WTC11 (cell line): Measurements from ENCODE around the gene COPB2. TPM values are rescaled to one million over a fixed set of nuclear protein-coding genes. Genes with fewer than 3 reads are reported as not detected.

Experiments
- ATAC-seq: fragments of 200-7000 bp; cut with Tn5 transposase; 2 replicates; pipeline ENCODE4 v1.10.0; 2021; ENCODE audit warnings: mild to moderate bottlenecking, moderate library complexity
- Bru-seq: library from RNA; stranded (reverse); fragments of 400-500 nt; gene quantifications from one replicate; lab custom pipeline; 2021; lab: Mats Ljungman, UMichigan
- CTCF ChIA-PET: fragments of 300-600 bp; sonication (Branson Sonifier 250); formaldehyde crosslinking; loops from one replicate; lab custom pipeline; 2021; ENCODE audit warnings: antibody characterized with exemption; lab: Charles Lee
- POLR2A ChIA-PET: fragments of 350-600 bp; sonication (Branson Sonifier 250); formaldehyde crosslinking; loops from one replicate; lab custom pipeline; 2021; ENCODE audit warnings: antibody characterized with exemption; lab: Charles Lee
- DNase-seq: peaks from one replicate; pipeline ENCODE4 v3.0.0; 2021; ENCODE audit warnings: low spot score
- H3K27ac Mint-ChIP-seq: 2 replicates; pipeline ENCODE4 v1.8.0; 2021; ENCODE audit warnings: mixed read lengths
- H3K27me3 Mint-ChIP-seq: 2 replicates; pipeline ENCODE4 v1.8.0; 2021; ENCODE audit warnings: low read depth, mild to moderate bottlenecking, moderate library complexity, mixed read lengths
- H3K36me3 Mint-ChIP-seq: 2 replicates; pipeline ENCODE4 v1.8.0; 2021; ENCODE audit warnings: mixed read lengths
- H3K4me1 Mint-ChIP-seq: 2 replicates; pipeline ENCODE4 v1.8.0; 2022; ENCODE audit warnings: mixed read lengths
- H3K4me3 Mint-ChIP-seq: 2 replicates; pipeline ENCODE4 v1.8.0; 2021; ENCODE audit warnings: mild to moderate bottlenecking, moderate library complexity, mixed read lengths
- H3K9me3 Mint-ChIP-seq: 2 replicates; pipeline ENCODE4 v1.8.0; 2021; ENCODE audit warnings: mixed read lengths
- AFF4 ChIP-seq: sonication (generic); formaldehyde crosslinking; IDR thresholded peaks from 2 replicates; pipeline ENCODE4 v1.8.1; 2023; ENCODE audit warnings: mild to moderate bottlenecking, missing genetic modification reagents, borderline replicate concordance
- ARID4B ChIP-seq: sonication (generic); formaldehyde crosslinking; IDR thresholded peaks from 2 replicates; pipeline ENCODE4 v1.8.0; 2023; ENCODE audit warnings: missing genetic modification reagents, mild to moderate bottlenecking, borderline replicate concordance
- CREB1 ChIP-seq: sonication (generic); formaldehyde crosslinking; IDR thresholded peaks from 2 replicates; pipeline ENCODE4 v1.8.0; 2023; ENCODE audit warnings: mild to moderate bottlenecking, missing genetic modification reagents
- CREM ChIP-seq: sonication (generic); formaldehyde crosslinking; IDR thresholded peaks from 2 replicates; pipeline ENCODE4 v1.8.1; 2022; ENCODE audit warnings: mild to moderate bottlenecking, missing genetic modification reagents, moderate library complexity
- ELF4 ChIP-seq: sonication (generic); formaldehyde crosslinking; IDR thresholded peaks from 2 replicates; pipeline ENCODE4 v1.8.1; 2022; ENCODE audit warnings: low read depth, mild to moderate bottlenecking, moderate library complexity, missing genetic modification reagents
- HMGA2 ChIP-seq: fragments of 250-450 bp; sonication (Bioruptor Pico); IDR thresholded peaks from 2 replicates; pipeline ENCODE4 v1.4.0; 2021; ENCODE audit warnings: mild to moderate bottlenecking, moderate library complexity
- HMGXB4 ChIP-seq: sonication (generic); formaldehyde crosslinking; IDR thresholded peaks from 2 replicates; pipeline ENCODE4 v1.8.1; 2023; ENCODE audit warnings: mild to moderate bottlenecking, moderate library complexity, missing genetic modification reagents
- MYBL2 ChIP-seq: sonication (generic); formaldehyde crosslinking; IDR thresholded peaks from 2 replicates; pipeline ENCODE4 v1.8.1; 2023; ENCODE audit warnings: mild to moderate bottlenecking, moderate library complexity, missing genetic modification reagents
- NR3C1 ChIP-seq: sonication (generic); formaldehyde crosslinking; conservative IDR thresholded peaks from 2 replicates; pipeline ENCODE4 v1.8.1; 2023; ENCODE audit warnings: low read depth, mild to moderate bottlenecking, missing genetic modification reagents
- PRRX2 ChIP-seq: fragments of 250-450 bp; sonication (Bioruptor Pico); IDR thresholded peaks from 2 replicates; pipeline ENCODE4 v1.8.0; 2021; ENCODE audit warnings: mild to moderate bottlenecking
- SMAD4 ChIP-seq: sonication (generic); formaldehyde crosslinking; IDR thresholded peaks from 2 replicates; pipeline ENCODE4 v1.8.0; 2022; ENCODE audit warnings: mild to moderate bottlenecking, missing genetic modification reagents
- SP1 ChIP-seq: sonication (generic); formaldehyde crosslinking; conservative IDR thresholded peaks from 2 replicates; pipeline ENCODE4 v1.8.1; 2022; ENCODE audit warnings: missing genetic modification reagents
- TEAD1 ChIP-seq: sonication (generic); formaldehyde crosslinking; IDR thresholded peaks from 2 replicates; pipeline ENCODE4 v1.8.0; 2022; ENCODE audit warnings: mild to moderate bottlenecking, missing genetic modification reagents
- TP53 ChIP-seq: sonication (generic); formaldehyde crosslinking; IDR thresholded peaks from 2 replicates; pipeline ENCODE4 v1.8.1; 2023; ENCODE audit warnings: mild to moderate bottlenecking, missing genetic modification reagents
- USF1 ChIP-seq: sonication (generic); formaldehyde crosslinking; IDR thresholded peaks from 2 replicates; pipeline ENCODE4 v1.8.0; 2022; ENCODE audit warnings: mild to moderate bottlenecking, missing genetic modification reagents
- ZNF138 ChIP-seq: sonication (generic); formaldehyde crosslinking; conservative IDR thresholded peaks from 2 replicates; pipeline ENCODE4 v1.8.1; 2022; ENCODE audit warnings: mild to moderate bottlenecking, moderate library complexity, missing genetic modification reagents
- ZNF263 ChIP-seq: sonication (generic); formaldehyde crosslinking; IDR thresholded peaks from 2 replicates; pipeline ENCODE4 v1.8.1; 2022; ENCODE audit warnings: low read depth, mild to moderate bottlenecking, moderate library complexity, missing genetic modification reagents
- ZNF423 ChIP-seq: fragments of 250-450 bp; sonication (Bioruptor Pico); IDR thresholded peaks from 2 replicates; pipeline ENCODE4 v2.1.2; 2022; ENCODE audit warnings: mild to moderate bottlenecking, moderate library complexity
- ZNF512 ChIP-seq: sonication (generic); formaldehyde crosslinking; IDR thresholded peaks from 2 replicates; pipeline ENCODE4 v1.8.1; 2022; ENCODE audit warnings: missing genetic modification reagents, borderline replicate concordance
- long read RNA-seq, 3 experiments: library from RNA in 1 of 3; library from capped mRNA in 1 of 3; library from polyadenylated mRNA in 1 of 3; unstranded in 2 of 3; stranded (forward) in 1 of 3; transcript quantifications; one replicate each; pipeline ENCODE4 v2.0.0, GENCODE V29; 2021
- total RNA-seq: library from RNA; stranded (reverse); gene quantifications from 3 replicates; pipeline ENCODE4 v1.2.3, GENCODE V29; 2021

The COPB2 gene
- total RNA-seq = 112 to 141 TPM (median 115 TPM) in 3 replicates
- percentile 92 among the genes with signal in this experiment for Bru-seq, nascent RNA
- long read RNA-seq, experiment 1, transcript COPB2-201 (22 exons, 3,360 nt) = major isoform, 494 of 720 reads
- long read RNA-seq, experiment 1, partial matches to known transcripts = 69 of 720 reads
- long read RNA-seq, experiment 1, other reads (novel, unspliced or antisense) = 155 of 720 reads
- long read RNA-seq, experiment 2, transcript COPB2-201 (22 exons, 3,360 nt) = major isoform, 66 of 183 reads
- long read RNA-seq, experiment 2, partial matches to known transcripts = 71 of 183 reads
- long read RNA-seq, experiment 2, other reads (novel, unspliced or antisense) = 43 of 183 reads
- long read RNA-seq, experiment 3, transcript COPB2-201 (22 exons, 3,360 nt) = major isoform, 122 of 211 reads
- long read RNA-seq, experiment 3, partial matches to known transcripts = 46 of 211 reads
- long read RNA-seq, experiment 3, other reads (novel, unspliced or antisense) = 42 of 211 reads

- Mint-ChIP-seq H3K27me3 (no peaks in the 10 kb centered on the region), H3K4me1 (peaks cover 17% of the 10 kb centered on the region), H3K27ac (peak within 1 kb of the TSS; percentile 92), H3K36me3 (no peaks in the 10 kb centered on the region), H3K9me3 (no peaks in the 10 kb centered on the region), H3K4me3 (peak within 1 kb of the TSS; percentile 96)
- POLR2A ChIA-PET = interaction anchor here (0.6 kb wide), 1 partner anchor 75 kb away, joined by 3 read pairs; no protein-coding TSS in a partner anchor
- ATAC-seq = peak; percentile 98
- peak; percentile 99 for DNase-seq
- TF ChIP-seq CREB1 (CRISPR knock-in tag) (no peak), MYBL2 (CRISPR knock-in tag) (peak; percentile 41; the same call in 1 of the 2 replicates), TP53 (CRISPR knock-in tag) (no peak), CREM (CRISPR knock-in tag) (peak; percentile 81; the same call in 1 of the 2 replicates), SP1 (CRISPR knock-in tag) (peak; percentile 81), HMGXB4 (peak; percentile 41; the same call in 1 of the 2 replicates), NR3C1 (CRISPR knock-in tag) (no peak), USF1 (CRISPR knock-in tag) (0 out of 2 replicates have a peak, but pooled peaks have one; percentile 19), TEAD1 (CRISPR knock-in tag) (peak; percentile 6; the same call in 1 of the 2 replicates), ELF4 (CRISPR knock-in tag) (no peak)
- CTCF ChIA-PET = interaction anchor here (0.6 to 1.6 kb wide), 7 partner anchors 36 to 454 kb away, joined by 3 to 6 read pairs (median 4); no protein-coding TSS in a partner anchor
Measured at GRCh38 chr3:139389552-139390368, at the start of gene COPB2. TSS of gene COPB2 (minus strand) at chr3:139389647. CDS start at chr3:139389550, 97 bp downstream.

GRCh38 chr3:139434764-139435307 lies 45.4 kb upstream of the COPB2 start:
- no peak overlapping the region for H3K4me3 Mint-ChIP-seq
- no peaks in the 10 kb centered on the region for H3K9me3 Mint-ChIP-seq
- peaks cover 2% of the 10 kb centered on the region; the same call in 1 of the 2 replicates for H3K36me3 Mint-ChIP-seq
- POLR2A ChIA-PET = no interaction called here
- CTCF ChIA-PET = interaction anchor here (0.7 to 1.7 kb wide), 5 partner anchors 20 to 128 kb away, joined by 3 to 6 read pairs (median 4); no protein-coding TSS in a partner anchor
- no peak for TF ChIP-seq ZNF512 (CRISPR knock-in tag)
- TF ChIP-seq PRRX2 = no peak
- TF ChIP-seq AFF4 (CRISPR knock-in tag) = no peak
- TF ChIP-seq ZNF263 (CRISPR knock-in tag) = no peak
- TF ChIP-seq SMAD4 (CRISPR knock-in tag) = no peak
- TF ChIP-seq ZNF138 (CRISPR knock-in tag) = no peak
- TF ChIP-seq ARID4B (CRISPR knock-in tag) = no peak
- TF ChIP-seq HMGA2 = no peak
- no peak for TF ChIP-seq ZNF423 (CRISPR knock-in tag)
- no peaks in the 10 kb centered on the region for H3K27me3 Mint-ChIP-seq
- H3K27ac Mint-ChIP-seq = no peak overlapping the region
- H3K4me1 Mint-ChIP-seq = peaks cover 15% of the 10 kb centered on the region
- ATAC-seq (peak; percentile 51; the same call in 1 of the 2 replicates), DNase-seq (no peak)
